Vagina (tissue), 2 donors: ENCODE measurements around the gene ALG3. TPM values are rescaled to one million over a fixed set of nuclear protein-coding genes. Genes with fewer than 3 reads are reported as not detected.
"Not testable (repeated sequence)": the region's sequence is repeated elsewhere in the genome, so short reads cannot be mapped to it uniquely, and the experiment has no call there.

ENCODE experiments used
- DNase-seq, 2 donors: peaks; one replicate each; pipeline ENCODE4 v3.0.0-alpha.2; 2017; ENCODE audit errors: extremely low spot score in 2 of 2
- H3K27ac ChIP-seq: fragments of 200-600 bp; sonication (generic); one replicate; pipeline ENCODE4 v1.5.1; 2019
- H3K27me3 ChIP-seq: fragments of 200-600 bp; sonication (generic); one replicate; pipeline ENCODE4 v1.5.1; 2019
- H3K36me3 ChIP-seq, 2 donors: fragments of 200-600 bp; sonication (generic); one replicate each; pipeline ENCODE4 v1.5.1; 2017 to 2019
- H3K4me1 ChIP-seq: fragments of 200-600 bp; sonication (generic); one replicate; pipeline ENCODE4 v1.5.1; 2019
- H3K4me3 ChIP-seq, 2 donors: fragments of 200-600 bp; sonication (generic); 1 replicate in 1 of 2; 2 replicates in 1 of 2; pipeline ENCODE4 v1.5.1; 2016 to 2019
- H3K9me3 ChIP-seq: fragments of 200-600 bp; sonication (generic); one replicate; pipeline ENCODE4 v1.5.1; 2019
- POLR2A ChIP-seq, 2 donors: fragments of 450-650 bp; IDR thresholded peaks; one replicate each; pipeline ENCODE4 v1.6.1; 2017; ENCODE audit warnings: antibody characterized with exemption in 2 of 2, mild to moderate bottlenecking in 2 of 2, moderate library complexity in 2 of 2
- POLR2AphosphoS5 ChIP-seq, 2 donors: sonication (generic); formaldehyde crosslinking; IDR thresholded peaks; one replicate each; pipeline ENCODE4 v1.9.0; 2017; ENCODE audit warnings: antibody characterized with exemption in 2 of 2, mild to moderate bottlenecking in 2 of 2, low read depth in 1 of 2; ENCODE audit not compliant: insufficient read depth in 1 of 2
- intact Hi-C: fragments of 100-400 bp; cut with DNase I; formaldehyde crosslinking; loops from one replicate; pipeline ENCODE4 v1.15.1; 2023
- total RNA-seq: library from RNA; depleted of rRNA; stranded (reverse); fragments of >200 nt; gene quantifications from one replicate; pipeline ENCODE4 v1.2.3, GENCODE V29; 2016
- TF ChIP-seq, protein P1 (sequence below), 3 experiments: fragments of 450-650 bp in 2 of 3; fragments of 200-600 bp in 1 of 3; sonication (generic) in 1 of 3; IDR thresholded peaks; one replicate each; pipeline ENCODE4 v1.5.1; 2017 to 2019; ENCODE audit warnings: antibody characterized with exemption in 3 of 3, mild to moderate bottlenecking in 2 of 3, moderate library complexity in 2 of 3

Gene ALG3
- total RNA-seq, 1 donor from 2014 or later: 58.2 TPM

DNA sequence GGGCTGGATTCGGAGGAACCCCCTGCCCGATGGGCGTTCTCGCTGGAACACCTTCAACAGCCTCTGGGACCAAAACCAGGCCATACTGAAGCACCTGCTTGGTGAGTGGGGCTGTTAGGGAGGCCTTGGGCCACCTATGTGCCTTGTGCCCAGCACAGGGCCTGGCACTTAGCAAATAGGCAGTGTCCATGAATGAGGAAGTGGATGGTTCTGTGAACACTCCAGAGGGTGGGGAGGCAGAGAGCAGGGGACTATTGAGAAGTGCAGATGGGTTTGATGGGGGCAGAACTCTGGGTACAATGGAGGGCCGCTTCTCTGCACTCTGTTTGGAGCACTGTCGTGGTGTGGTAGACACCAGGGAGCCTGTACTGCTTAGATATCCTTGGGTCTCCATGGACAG is 28.6 kb upstream of the ALG3 start:
- intact Hi-C loops: no loop called here
- no peak for DNase-seq
- peaks cover 8% of the 10 kb centered on the region for H3K4me1 ChIP-seq
- no peak overlapping the region for H3K4me3 ChIP-seq
- no peak overlapping the region for H3K27ac ChIP-seq
- no peak for TF ChIP-seq POLR2AphosphoS5 (IDR thresholded peaks at IDR 0.05; ENCODE audit: insufficient read depth in 1 of 2, low read depth in 1 of 2)
- no peaks in the 10 kb centered on the region for H3K27me3 ChIP-seq
- no peaks in the 10 kb centered on the region for H3K9me3 ChIP-seq
- H3K36me3 ChIP-seq: no peaks in the 10 kb centered on the region

- intact Hi-C loops: no loop called here
- DNase-seq: no peak
Observed at GRCh38 chr3:184275961-184276910, 27.5 kb upstream of the ALG3 start, which contains the start of gene ECE2. TSS of gene ECE2 (plus strand) at chr3:184276022. CDS start at chr3:184276154, 132 bp downstream.

GRCh38 chr3:184275381-184275701 is 26.6 kb upstream of the ALG3 start:
- Histone ChIP-seq H3K4me3 (no peak overlapping the region), H3K27ac (no peak overlapping the region), H3K9me3 (no peaks in the 10 kb centered on the region), H3K36me3 (no peaks in the 10 kb centered on the region), H3K27me3 (no peaks in the 10 kb centered on the region), H3K4me1 (peaks cover 8% of the 10 kb centered on the region)
- no peak for TF ChIP-seq POLR2A (IDR thresholded peaks at IDR 0.05)
- TF ChIP-seq, protein P1, sequence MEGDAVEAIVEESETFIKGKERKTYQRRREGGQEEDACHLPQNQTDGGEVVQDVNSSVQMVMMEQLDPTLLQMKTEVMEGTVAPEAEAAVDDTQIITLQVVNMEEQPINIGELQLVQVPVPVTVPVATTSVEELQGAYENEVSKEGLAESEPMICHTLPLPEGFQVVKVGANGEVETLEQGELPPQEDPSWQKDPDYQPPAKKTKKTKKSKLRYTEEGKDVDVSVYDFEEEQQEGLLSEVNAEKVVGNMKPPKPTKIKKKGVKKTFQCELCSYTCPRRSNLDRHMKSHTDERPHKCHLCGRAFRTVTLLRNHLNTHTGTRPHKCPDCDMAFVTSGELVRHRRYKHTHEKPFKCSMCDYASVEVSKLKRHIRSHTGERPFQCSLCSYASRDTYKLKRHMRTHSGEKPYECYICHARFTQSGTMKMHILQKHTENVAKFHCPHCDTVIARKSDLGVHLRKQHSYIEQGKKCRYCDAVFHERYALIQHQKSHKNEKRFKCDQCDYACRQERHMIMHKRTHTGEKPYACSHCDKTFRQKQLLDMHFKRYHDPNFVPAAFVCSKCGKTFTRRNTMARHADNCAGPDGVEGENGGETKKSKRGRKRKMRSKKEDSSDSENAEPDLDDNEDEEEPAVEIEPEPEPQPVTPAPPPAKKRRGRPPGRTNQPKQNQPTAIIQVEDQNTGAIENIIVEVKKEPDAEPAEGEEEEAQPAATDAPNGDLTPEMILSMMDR (IDR thresholded peaks at IDR 0.05): no peak
- no peak for TF ChIP-seq POLR2AphosphoS5 (IDR thresholded peaks at IDR 0.05; ENCODE audit: insufficient read depth in 1 of 2, low read depth in 1 of 2)
- intact Hi-C loops: no loop called here
- no peak for DNase-seq

More at GRCh38 chr3:184275961-184276910, 27.5 kb upstream of the ALG3 start, which contains the start of gene ECE2:
- TF ChIP-seq, protein P1 (IDR thresholded peaks at IDR 0.05): no peak
- TF ChIP-seq POLR2A (IDR thresholded peaks at IDR 0.05) (no peak), POLR2AphosphoS5 (IDR thresholded peaks at IDR 0.05; ENCODE audit: insufficient read depth in 1 of 2, low read depth in 1 of 2) (no peak)
- Histone ChIP-seq H3K27me3 (no peaks in the 10 kb centered on the region), H3K9me3 (no peaks in the 10 kb centered on the region), H3K4me1 (peaks cover 8% of the 10 kb centered on the region), H3K4me3 (no peak within 1 kb of the TSS), H3K36me3 (no peaks in the 10 kb centered on the region), H3K27ac (no peak within 1 kb of the TSS)

GRCh38 chr3:184272269-184272668 is 23.5 kb upstream of the ALG3 start:
- intact Hi-C loops: no loop called here
- H3K27me3 ChIP-seq: no peaks in the 10 kb centered on the region

GRCh38 chr3:184267249-184267648 is 18.5 kb upstream of the ALG3 start:
- H3K27ac ChIP-seq, intact Hi-C loops, H3K9me3 ChIP-seq, H3K4me3 ChIP-seq, H3K4me1 ChIP-seq, H3K27me3 ChIP-seq, DNase-seq, H3K36me3 ChIP-seq: not testable (repeated sequence)

More at GRCh38 chr3:184272269-184272668, 23.5 kb upstream of the ALG3 start:
- Histone ChIP-seq H3K36me3 (no peaks in the 10 kb centered on the region), H3K9me3 (no peaks in the 10 kb centered on the region), H3K4me1 (peaks cover 8% of the 10 kb centered on the region), H3K4me3 (no peak overlapping the region), H3K27ac (no peak overlapping the region)
- DNase-seq: no peak
- no peak for TF ChIP-seq POLR2A (IDR thresholded peaks at IDR 0.05)
- no peak for TF ChIP-seq POLR2AphosphoS5 (IDR thresholded peaks at IDR 0.05; ENCODE audit: insufficient read depth in 1 of 2, low read depth in 1 of 2)
- TF ChIP-seq, protein P1 (IDR thresholded peaks at IDR 0.05): no peak

GRCh38 chr3:184262764-184263179 is 14.0 kb upstream of the ALG3 start:
- Histone ChIP-seq H3K27ac (no peak overlapping the region), H3K27me3 (peaks cover 9% of the 10 kb centered on the region), H3K4me3 (no peak overlapping the region), H3K4me1 (peaks cover 24% of the 10 kb centered on the region), H3K9me3 (no peaks in the 10 kb centered on the region), H3K36me3 (peaks cover 0 to 5% of the 10 kb centered on the region in 2 donors)
- TF ChIP-seq POLR2AphosphoS5 (IDR thresholded peaks at IDR 0.05; ENCODE audit: insufficient read depth in 1 of 2, low read depth in 1 of 2): no peak
- TF ChIP-seq, protein P1 (IDR thresholded peaks at IDR 0.05): no peak
- TF ChIP-seq POLR2A (IDR thresholded peaks at IDR 0.05): no peak
- no peak for DNase-seq
- intact Hi-C loops: no loop called here
